Endothelial cell of umbilical vein (primary cell): Measurements from ENCODE around the gene MIGA2. TPM values are rescaled to one million over a fixed set of nuclear protein-coding genes. Genes with fewer than 3 reads are reported as not detected.

Experiments used
- BruUV-seq: library from RNA; stranded (reverse); fragments of 400-500 nt; replicated peaks from 2 replicates; lab custom pipeline; 2021; lab: Mats Ljungman, UMichigan
- CTCF ChIA-PET: fragments of 300-600, 350-600 bp; sonication (Branson Sonifier 250); formaldehyde crosslinking; loops from one replicate; lab custom pipeline; 2021; ENCODE audit warnings: antibody characterized with exemption, inconsistent platforms; lab: Charles Lee
- POLR2A ChIA-PET: fragments of 300-600, 350-600 bp; sonication (Branson Sonifier 250); formaldehyde crosslinking; loops from one replicate; lab custom pipeline; 2021; ENCODE audit warnings: antibody characterized with exemption, inconsistent platforms; lab: Charles Lee
- DNase-seq: peaks from one replicate; pipeline ENCODE4 v3.0.0-alpha.2; 2011; ENCODE audit warnings: low read depth, low spot score
- FAIRE-seq: peaks from 2 replicates; lab custom pipeline; 2011; peaks lifted over from hg19 to GRCh38; lab: Jason Lieb, UNC
- H2AFZ ChIP-seq: 2 replicates; pipeline ENCODE4 v1.6.0; 2012; ENCODE audit warnings: low read depth, low read length, control low read depth, inconsistent platforms
- H3K27ac ChIP-seq: 2 replicates; pipeline ENCODE4 v1.5.1; 2011; ENCODE audit warnings: low read depth, mild to moderate bottlenecking, control low read depth, low read length, moderate library complexity; ENCODE audit not compliant: insufficient read depth
- H3K27me3 ChIP-seq, 2 experiments: 2 replicates each; pipeline versions ENCODE4 v1.6.0 to v1.6.1; 2011; ENCODE audit warnings: low read length in 2 of 2, mixed read lengths in 1 of 2; ENCODE audit not compliant: control insufficient read depth in 2 of 2, insufficient read depth in 2 of 2
- H3K36me3 ChIP-seq, 2 experiments: 2 replicates in 1 of 2; 3 replicates in 1 of 2; pipeline ENCODE4 v1.5.1; 2011; ENCODE audit warnings: low read length in 2 of 2, mild to moderate bottlenecking in 1 of 2, moderate library complexity in 1 of 2; ENCODE audit not compliant: control insufficient read depth in 2 of 2, insufficient read depth in 2 of 2; ENCODE audit errors: extremely low read depth in 1 of 2
- H3K4me1 ChIP-seq: 3 replicates; pipeline ENCODE4 v1.5.1; 2011; ENCODE audit warnings: mild to moderate bottlenecking, low read length; ENCODE audit not compliant: control insufficient read depth, insufficient read depth; ENCODE audit errors: extremely low read depth
- H3K4me2 ChIP-seq: 2 replicates; pipeline ENCODE4 v1.6.1; 2011; ENCODE audit warnings: low read length, control low read depth, mixed read lengths; ENCODE audit not compliant: insufficient read depth
- H3K4me3 ChIP-seq, 3 experiments: fragments of 200-600 bp in 1 of 3; sonication (generic), shearing (Covaris generic) in 1 of 3; replicated peaks in 1 of 3; 2 replicates each; pipeline ENCODE4 v1.5.1; 2011 to 2016; ENCODE audit warnings: control low read depth in 3 of 3, low read length in 3 of 3, mild to moderate bottlenecking in 2 of 3, inconsistent platforms in 1 of 3, low read depth in 1 of 3, moderate library complexity in 1 of 3; ENCODE audit not compliant: insufficient read depth in 1 of 3
- H3K79me2 ChIP-seq: 2 replicates; pipeline ENCODE4 v1.6.0; 2012; ENCODE audit warnings: low read length, inconsistent platforms; ENCODE audit not compliant: control insufficient read depth, insufficient read depth
- H3K9ac ChIP-seq: replicated peaks from 2 replicates; pipeline ENCODE3; 2011; ENCODE audit warnings: low read length, control low read depth; ENCODE audit not compliant: insufficient read depth; ENCODE audit errors: extremely low read depth
- H3K9me1 ChIP-seq: replicated peaks from 3 replicates; pipeline ENCODE4 v1.6.0; 2011; ENCODE audit warnings: mild to moderate bottlenecking, low read length; ENCODE audit not compliant: control insufficient read depth, insufficient read depth; ENCODE audit errors: extremely low read depth
- H3K9me3 ChIP-seq: replicated peaks from 2 replicates; pipeline ENCODE4 v1.5.1; 2012; ENCODE audit warnings: low read length, inconsistent platforms; ENCODE audit not compliant: control insufficient read depth, insufficient read depth
- H4K20me1 ChIP-seq: replicated peaks from 2 replicates; pipeline ENCODE3; 2011; ENCODE audit warnings: mild to moderate bottlenecking, low read length; ENCODE audit not compliant: control insufficient read depth, insufficient read depth; ENCODE audit errors: extremely low read depth
- EZH2 ChIP-seq: IDR thresholded peaks from 2 replicates; pipeline ENCODE4 v1.6.1; 2012; ENCODE audit warnings: borderline replicate concordance, low read depth, mild to moderate bottlenecking, moderate library complexity, low read length, inconsistent platforms; ENCODE audit not compliant: severe bottlenecking
- FOS ChIP-seq: IDR thresholded peaks from 2 replicates; pipeline ENCODE4 v1.6.1; 2011; ENCODE audit warnings: mild to moderate bottlenecking, low read length, moderate library complexity, borderline replicate concordance; ENCODE audit not compliant: insufficient read depth
- GATA2 ChIP-seq: IDR thresholded peaks from 2 replicates; pipeline ENCODE4 v1.7.0; 2011; ENCODE audit warnings: low read depth, mild to moderate bottlenecking, moderate library complexity, mixed read lengths, low read length; ENCODE audit not compliant: insufficient read length, insufficient read depth
- JUN ChIP-seq: IDR thresholded peaks from 2 replicates; pipeline ENCODE4 v1.6.1; 2011; ENCODE audit warnings: borderline replicate concordance, low read depth; ENCODE audit not compliant: insufficient read length, insufficient read depth
- MYC ChIP-seq: IDR thresholded peaks from one replicate; pipeline ENCODE4 v1.6.1; 2011; ENCODE audit warnings: mild to moderate bottlenecking, low read depth, low read length
- POLR2A ChIP-seq: IDR thresholded peaks from 2 replicates; pipeline ENCODE4 v1.6.1; 2012; ENCODE audit warnings: low read depth, mild to moderate bottlenecking, control low read depth, low read length
- POLR2AphosphoS5 ChIP-seq: IDR thresholded peaks from 2 replicates; pipeline ENCODE4 v1.6.1; 2012; ENCODE audit warnings: low read depth, mild to moderate bottlenecking, control low read depth, low read length, moderate library complexity; ENCODE audit not compliant: insufficient read depth
- dilution Hi-C: fragments of 300-500 bp; cut with MboI; formaldehyde crosslinking; loops from one replicate; pipeline ENCODE4 v1.15.0; 2019; ENCODE audit warnings: low sequenced_read_pairs; ENCODE audit not compliant: extremely low pct_ligation_motif_present
- intact Hi-C: fragments of 100-400 bp; cut with micrococcal nuclease; formaldehyde crosslinking; loops from one replicate; pipeline ENCODE4 v1.10.0; 2022
- polyA plus RNA-seq, 4 experiments: library from polyadenylated mRNA; depleted of rRNA in 3 of 4; stranded (reverse) in 3 of 4; unstranded in 1 of 4; fragments of >200 nt; gene quantifications; 2 replicates each; pipeline versions ENCODE4 v1.2.1 to v1.2.3, GENCODE V29; 2011 to 2012; ENCODE audit warnings: missing spikeins in 1 of 4
- total RNA-seq: library from RNA; stranded (reverse); gene quantifications from 2 replicates; pipeline ENCODE4 v1.2.3, GENCODE V29; 2021
- TF ChIP-seq, protein P1 (sequence below), 2 donors: IDR thresholded peaks; 1 replicate in 1 of 2; 2 replicates in 1 of 2; pipeline ENCODE4 v1.5.1; 2011; ENCODE audit warnings: low read length in 2 of 2, mild to moderate bottlenecking in 2 of 2, moderate library complexity in 2 of 2, control low read depth in 1 of 2, inconsistent platforms in 1 of 2, low read depth in 1 of 2; ENCODE audit not compliant: insufficient read depth in 1 of 2; ENCODE audit errors: extremely low read depth in 1 of 2
- TF ChIP-seq, protein P2 (sequence below): IDR thresholded peaks from 2 replicates; pipeline ENCODE4 v1.6.1; 2011; ENCODE audit not compliant: insufficient read depth, insufficient read length

MIGA2 gene
- total and polyA plus RNA-seq, 2 donors (not counting 3 experiments of a cell fraction or from before 2014, with no cell fraction given): 27.7 to 28.0 TPM

DNA sequence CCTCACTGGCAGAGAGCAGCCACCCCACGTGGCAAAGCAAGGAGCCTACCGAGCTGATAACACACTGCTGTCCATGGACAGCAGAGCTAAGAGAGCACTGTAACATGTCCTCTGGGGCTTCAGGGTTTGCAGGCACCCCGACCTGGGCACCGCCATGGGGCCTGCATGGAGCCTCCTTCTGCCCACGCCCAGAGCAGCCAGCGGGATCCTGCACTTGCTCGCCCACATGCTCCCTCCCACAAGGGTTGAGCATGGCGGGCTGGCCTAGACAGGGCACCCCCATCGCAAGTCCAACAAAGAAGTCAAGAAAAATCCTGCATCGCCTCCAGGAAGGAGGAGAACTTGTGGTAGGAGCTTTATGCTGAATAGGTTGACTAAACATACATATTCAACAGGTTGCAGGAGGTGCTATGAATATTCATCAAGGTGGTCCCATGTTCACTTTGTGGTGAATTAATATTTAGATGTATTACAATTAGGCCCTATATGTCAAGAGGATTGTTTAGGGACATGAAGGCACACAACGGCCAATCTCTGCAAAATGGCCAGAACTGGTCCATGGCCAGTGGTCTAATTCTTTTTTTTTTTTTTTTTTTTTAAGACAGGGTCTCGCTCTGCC is 3.8 kb upstream of the MIGA2 start:
- ChIA-PET CTCF (no interaction called here), POLR2A (no interaction called here)
- Histone ChIP-seq H3K27me3 (no peaks in the 10 kb centered on the region), H3K9me1 (no peaks in the 10 kb centered on the region), H3K36me3 (no peaks in the 10 kb centered on the region), H3K4me3 (no peak overlapping the region), H3K4me1 (peaks cover 11% of the 10 kb centered on the region), H3K9ac (no peak overlapping the region), H4K20me1 (no peaks in the 10 kb centered on the region), H3K27ac (no peak overlapping the region), H3K9me3 (no peaks in the 10 kb centered on the region), H2AFZ (no peak overlapping the region), H3K4me2 (no peak overlapping the region), H3K79me2 (peaks cover 13% of the 10 kb centered on the region)
- dilution Hi-C loops (no loop called here), intact Hi-C loops (no loop called here)
- no peak for TF ChIP-seq POLR2AphosphoS5
- TF ChIP-seq POLR2A: no peak
- TF ChIP-seq EZH2: no peak
- TF ChIP-seq JUN: no peak
- no peak for TF ChIP-seq FOS
- TF ChIP-seq GATA2: no peak
- TF ChIP-seq, protein P1, sequence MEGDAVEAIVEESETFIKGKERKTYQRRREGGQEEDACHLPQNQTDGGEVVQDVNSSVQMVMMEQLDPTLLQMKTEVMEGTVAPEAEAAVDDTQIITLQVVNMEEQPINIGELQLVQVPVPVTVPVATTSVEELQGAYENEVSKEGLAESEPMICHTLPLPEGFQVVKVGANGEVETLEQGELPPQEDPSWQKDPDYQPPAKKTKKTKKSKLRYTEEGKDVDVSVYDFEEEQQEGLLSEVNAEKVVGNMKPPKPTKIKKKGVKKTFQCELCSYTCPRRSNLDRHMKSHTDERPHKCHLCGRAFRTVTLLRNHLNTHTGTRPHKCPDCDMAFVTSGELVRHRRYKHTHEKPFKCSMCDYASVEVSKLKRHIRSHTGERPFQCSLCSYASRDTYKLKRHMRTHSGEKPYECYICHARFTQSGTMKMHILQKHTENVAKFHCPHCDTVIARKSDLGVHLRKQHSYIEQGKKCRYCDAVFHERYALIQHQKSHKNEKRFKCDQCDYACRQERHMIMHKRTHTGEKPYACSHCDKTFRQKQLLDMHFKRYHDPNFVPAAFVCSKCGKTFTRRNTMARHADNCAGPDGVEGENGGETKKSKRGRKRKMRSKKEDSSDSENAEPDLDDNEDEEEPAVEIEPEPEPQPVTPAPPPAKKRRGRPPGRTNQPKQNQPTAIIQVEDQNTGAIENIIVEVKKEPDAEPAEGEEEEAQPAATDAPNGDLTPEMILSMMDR (IDR thresholded peaks at IDR 0.05; ENCODE audit: extremely low read depth in 1 of 2, insufficient read depth in 1 of 2, low read depth in 1 of 2, low read length in 2 of 2): no peak
- no peak for TF ChIP-seq MYC
- TF ChIP-seq, protein P2, sequence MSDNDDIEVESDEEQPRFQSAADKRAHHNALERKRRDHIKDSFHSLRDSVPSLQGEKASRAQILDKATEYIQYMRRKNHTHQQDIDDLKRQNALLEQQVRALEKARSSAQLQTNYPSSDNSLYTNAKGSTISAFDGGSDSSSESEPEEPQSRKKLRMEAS: no peak
- DNase-seq: no peak
- no TSS peak for BruUV-seq
- no peak for FAIRE-seq
